Fibroblast of lung (primary cell): ENCODE results near the gene MAS1L. TPM values are rescaled to one million over a fixed set of nuclear protein-coding genes. Genes with fewer than 3 reads are reported as not detected.

ENCODE experiments used
- DNase-seq, 2 donors: peaks; one replicate each; pipeline versions ENCODE4 v3.0.0 to v3.0.0-alpha.2; 2010; ENCODE audit warnings: low read depth in 2 of 2
- H2AFZ ChIP-seq: 2 replicates; pipeline ENCODE4 v1.5.1; 2012; ENCODE audit warnings: low read length, control low read depth, inconsistent platforms
- H3K27ac ChIP-seq: 2 replicates; pipeline ENCODE4 v1.5.1; 2011; ENCODE audit warnings: low read length, control low read depth; ENCODE audit not compliant: insufficient read depth
- H3K27me3 ChIP-seq: 2 replicates; pipeline ENCODE4 v1.5.1; 2011; ENCODE audit warnings: mild to moderate bottlenecking, low read length; ENCODE audit not compliant: control insufficient read depth, insufficient read depth
- H3K36me3 ChIP-seq: 2 replicates; pipeline ENCODE4 v1.5.1; 2011; ENCODE audit warnings: low read length; ENCODE audit not compliant: control insufficient read depth, insufficient read depth
- H3K4me1 ChIP-seq: 2 replicates; pipeline ENCODE4 v1.5.1; 2011; ENCODE audit warnings: low read length; ENCODE audit not compliant: control insufficient read depth, insufficient read depth; ENCODE audit errors: extremely low read depth
- H3K4me2 ChIP-seq: 2 replicates; pipeline ENCODE4 v1.5.1; 2011; ENCODE audit warnings: low read length, control low read depth; ENCODE audit not compliant: insufficient read depth; ENCODE audit errors: extremely low read depth
- H3K4me3 ChIP-seq, 4 experiments: fragments of 200-600 bp in 1 of 4; sonication (generic) in 1 of 4; replicated peaks in 1 of 4; 2 replicates each; pipeline ENCODE4 v1.5.1; 2011 to 2016; ENCODE audit warnings: low read length in 4 of 4, low read depth in 3 of 4, mild to moderate bottlenecking in 3 of 4, control low read depth in 2 of 4, inconsistent platforms in 1 of 4, mixed read lengths in 1 of 4; ENCODE audit not compliant: insufficient read depth in 1 of 4; ENCODE audit errors: control extremely low read depth in 1 of 4
- H3K79me2 ChIP-seq: 2 replicates; pipeline ENCODE4 v1.5.1; 2012; ENCODE audit warnings: mild to moderate bottlenecking, low read length, inconsistent platforms; ENCODE audit not compliant: control insufficient read depth, insufficient read depth
- H3K9ac ChIP-seq: 2 replicates; pipeline ENCODE4 v1.5.1; 2011; ENCODE audit warnings: mild to moderate bottlenecking, low read length, control low read depth; ENCODE audit not compliant: insufficient read depth
- H3K9me3 ChIP-seq: 2 replicates; pipeline ENCODE4 v1.5.1; 2012; ENCODE audit warnings: low read depth, low read length; ENCODE audit not compliant: control insufficient read depth, insufficient read depth
- H4K20me1 ChIP-seq: 2 replicates; pipeline ENCODE4 v1.5.1; 2011; ENCODE audit warnings: low read length; ENCODE audit not compliant: control insufficient read depth, insufficient read depth; ENCODE audit errors: extremely low read depth
- CTCF ChIP-seq, 2 donors: IDR thresholded peaks in 1 of 2; conservative IDR thresholded peaks in 1 of 2; 1 replicate in 1 of 2; 2 replicates in 1 of 2; pipeline ENCODE4 v1.5.1; 2011 to 2012; ENCODE audit warnings: low read length in 2 of 2, control low read depth in 1 of 2, inconsistent platforms in 1 of 2, low read depth in 1 of 2, mild to moderate bottlenecking in 1 of 2
- EZH2 ChIP-seq: IDR thresholded peaks from 2 replicates; pipeline ENCODE4 v1.5.1; 2012; ENCODE audit warnings: low read length, control low read depth, mild to moderate bottlenecking; ENCODE audit errors: missing control alignments
- polyA plus RNA-seq, 2 donors: library from polyadenylated mRNA; depleted of rRNA in 1 of 2; stranded (reverse) in 1 of 2; unstranded in 1 of 2; fragments of >200 nt; gene quantifications; 2 replicates each; pipeline ENCODE4 v1.2.1, GENCODE V29; 2011 to 2012; ENCODE audit warnings: missing spikeins in 1 of 2
- total RNA-seq: library from RNA; depleted of rRNA; stranded (reverse); fragments of >200 nt; gene quantifications from 2 replicates; pipeline ENCODE4 v1.2.1, GENCODE V29; 2014

The MAS1L gene
- total and polyA plus RNA-seq, 2 donors (not counting 1 experiment from before 2014, with no cell fraction given) = not detected

DNA sequence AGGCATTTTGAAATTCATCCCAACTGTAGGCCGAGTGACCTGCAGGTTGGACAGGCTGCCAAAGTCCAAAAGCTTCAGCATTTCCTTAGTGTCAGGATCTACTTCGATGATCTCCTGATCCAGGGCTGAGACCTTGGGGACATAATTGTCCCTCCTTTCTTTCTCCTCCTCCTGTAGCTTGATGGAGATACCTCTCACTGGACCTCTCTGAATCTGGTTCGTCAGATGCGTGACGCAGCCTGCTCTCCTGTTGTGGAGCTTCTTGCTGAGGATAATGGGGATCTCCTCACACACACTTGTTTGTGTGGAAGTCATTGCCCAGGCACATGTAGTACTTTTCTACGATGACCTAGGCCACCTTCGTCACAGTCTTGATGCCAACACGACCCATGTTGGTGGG, 1.5 kb upstream of the MAS1L start:
- no peak overlapping the region for H3K4me3 ChIP-seq
- H4K20me1 ChIP-seq = no peaks in the 10 kb centered on the region
- H3K4me1 ChIP-seq = no peaks in the 10 kb centered on the region
- no peaks in the 10 kb centered on the region for H3K27me3 ChIP-seq
- H3K9me3 ChIP-seq = no peaks in the 10 kb centered on the region
- H3K79me2 ChIP-seq = no peaks in the 10 kb centered on the region
- no peaks in the 10 kb centered on the region for H3K36me3 ChIP-seq
- H3K9ac ChIP-seq = no peak overlapping the region
- no peak overlapping the region for H3K27ac ChIP-seq
- no peak for TF ChIP-seq EZH2
- TF ChIP-seq CTCF (conservative IDR thresholded peaks at IDR 0.05 in 1 of 2, IDR thresholded peaks at IDR 0.05 in 1 of 2; ENCODE audit: low read depth in 1 of 2, low read length in 2 of 2) = no peak
- no peak overlapping the region for H2AFZ ChIP-seq
- no peak for DNase-seq
- no peak overlapping the region for H3K4me2 ChIP-seq

DNA sequence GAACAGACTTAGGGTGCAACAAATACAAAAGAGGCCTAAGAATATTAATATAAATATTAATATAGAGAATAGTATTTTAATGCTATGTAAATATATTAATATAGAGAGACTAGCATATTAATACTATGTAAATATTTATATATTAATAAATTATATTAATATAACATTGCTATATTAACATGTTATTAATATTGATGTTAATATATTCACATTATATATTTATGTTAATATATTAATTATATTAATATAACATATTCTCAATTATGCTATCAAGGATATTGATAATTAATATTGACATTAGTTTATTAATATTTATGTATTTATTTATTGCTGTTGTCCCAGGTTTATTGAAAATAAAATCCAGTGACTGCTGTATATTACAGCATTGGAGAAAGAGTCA, 1.1 kb upstream of the MAS1L start:
- H3K4me1 ChIP-seq = no peaks in the 10 kb centered on the region
- H3K79me2 ChIP-seq = no peaks in the 10 kb centered on the region
- no peaks in the 10 kb centered on the region for H3K36me3 ChIP-seq
- H3K9me3 ChIP-seq = no peaks in the 10 kb centered on the region
- H2AFZ ChIP-seq = no peak overlapping the region
- DNase-seq = no peak
- H3K27me3 ChIP-seq = no peaks in the 10 kb centered on the region
- no peaks in the 10 kb centered on the region for H4K20me1 ChIP-seq
- H3K4me3 ChIP-seq = no peak overlapping the region
- H3K9ac ChIP-seq = no peak overlapping the region
- TF ChIP-seq EZH2 = no peak
- no peak for TF ChIP-seq CTCF (conservative IDR thresholded peaks at IDR 0.05 in 1 of 2, IDR thresholded peaks at IDR 0.05 in 1 of 2; ENCODE audit: low read depth in 1 of 2, low read length in 2 of 2)
- no peak overlapping the region for H3K27ac ChIP-seq
- no peak overlapping the region for H3K4me2 ChIP-seq

DNA sequence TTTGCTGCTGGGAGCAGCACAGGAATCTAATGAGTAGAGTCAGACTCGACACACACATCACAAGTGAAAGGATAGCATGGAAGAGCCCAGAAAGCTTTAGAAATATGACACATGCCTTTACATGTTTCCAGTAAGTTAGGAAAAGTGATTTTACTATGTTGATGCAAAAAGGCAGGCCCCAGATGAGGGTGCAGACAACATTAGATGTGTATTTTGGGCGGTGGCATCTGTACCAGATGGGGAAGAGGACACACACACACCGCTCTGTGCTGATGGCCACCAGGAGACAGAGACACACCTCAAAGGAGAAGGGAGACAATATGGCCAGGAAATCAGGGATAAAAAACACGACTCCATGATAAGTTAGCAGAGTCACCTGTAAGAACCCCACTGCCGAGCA, 625 bp downstream of the MAS1L start:
- no peak for TF ChIP-seq EZH2
- no peak for TF ChIP-seq CTCF (conservative IDR thresholded peaks at IDR 0.05 in 1 of 2, IDR thresholded peaks at IDR 0.05 in 1 of 2; ENCODE audit: low read depth in 1 of 2, low read length in 2 of 2)
- Histone ChIP-seq H3K4me3 (no peak overlapping the region), H3K27ac (no peak overlapping the region), H3K36me3 (no peaks in the 10 kb centered on the region), H2AFZ (no peak overlapping the region), H3K79me2 (no peaks in the 10 kb centered on the region), H3K27me3 (no peaks in the 10 kb centered on the region), H3K9me3 (no peaks in the 10 kb centered on the region), H3K4me2 (no peak overlapping the region), H3K4me1 (no peaks in the 10 kb centered on the region), H3K9ac (no peak overlapping the region), H4K20me1 (no peaks in the 10 kb centered on the region)
- DNase-seq = no peak
